HepG2 (cell line): ENCODE measurements around the gene CDV3. TPM values are rescaled to one million over a fixed set of nuclear protein-coding genes. Genes with fewer than 3 reads are reported as not detected.
A peak's percentile ranks its signal among the peaks of the same experiment; 100 is the strongest.

ENCODE experiments used
- ATAC-seq: fragments of 200-7000 bp; cut with Tn5 transposase; 3 replicates; pipeline ENCODE4 v1.9.1; 2020; ENCODE audit warnings: mild to moderate bottlenecking, moderate library complexity
- BruUV-seq: library from RNA; stranded (reverse); fragments of 400-500 nt; replicated peaks from 2 replicates; lab custom pipeline; 2021; lab: Mats Ljungman, UMichigan
- CTCF ChIA-PET: fragments of 300-600 bp; formaldehyde crosslinking; extraction: SDS; loops from one replicate; lab custom pipeline; 2021; ENCODE audit warnings: low total read pairs, inconsistent platforms, low intra/inter-chr PET ratio; lab: Yijun Ruan, JAX
- POLR2A ChIA-PET: fragments of 350-600 bp; sonication (Branson Sonifier 250); formaldehyde crosslinking; loops from one replicate; lab custom pipeline; 2020; ENCODE audit warnings: antibody characterized with exemption, inconsistent platforms; lab: Yijun Ruan, JAX
- DNase-seq: peaks from one replicate; pipeline ENCODE4 v3.0.0-alpha.2; 2015; ENCODE audit warnings: low spot score
- FAIRE-seq: peaks from 3 replicates; lab custom pipeline; 2011; peaks lifted over from hg19 to GRCh38; lab: Jason Lieb, UNC
- H2AFZ ChIP-seq: one replicate; pipeline ENCODE4 v1.6.1; 2011; ENCODE audit warnings: low read length, inconsistent platforms
- H3K27ac ChIP-seq: fragments of 300-600 bp; 3 replicates; pipeline ENCODE4 v1.8.0; 2011; ENCODE audit warnings: mixed run types, mild to moderate bottlenecking, mixed read lengths, low read length, inconsistent platforms; ENCODE audit not compliant: insufficient read depth; ENCODE audit errors: extremely low read length
- H3K27me3 ChIP-seq, 2 experiments: fragments of 200-600 bp in 1 of 2; 2 replicates in 1 of 2; 3 replicates in 1 of 2; pipeline versions ENCODE4 v1.6.0 to v1.8.0; 2011; ENCODE audit warnings: low read length in 2 of 2, mild to moderate bottlenecking in 2 of 2, moderate library complexity in 2 of 2, inconsistent platforms in 1 of 2; ENCODE audit not compliant: insufficient read depth in 2 of 2, control insufficient read depth in 1 of 2
- H3K36me3 ChIP-seq, 2 experiments: fragments of 200-600 bp in 1 of 2; replicated peaks in 1 of 2; 2 replicates in 1 of 2; 3 replicates in 1 of 2; pipeline versions ENCODE4 v1.5.1 to v1.8.0; 2011; ENCODE audit warnings: low read length in 2 of 2, inconsistent platforms in 1 of 2; ENCODE audit not compliant: insufficient read depth in 2 of 2, control insufficient read depth in 1 of 2
- H3K4me1 ChIP-seq: 2 replicates; pipeline ENCODE4 v1.5.1; 2012; ENCODE audit warnings: low read length, inconsistent platforms; ENCODE audit not compliant: insufficient read depth
- H3K4me2 ChIP-seq: 2 replicates; pipeline ENCODE4 v1.6.0; 2011; ENCODE audit warnings: low read depth, low read length, inconsistent platforms
- H3K4me3 ChIP-seq, 3 experiments: fragments of 200-600 bp in 1 of 3; sonication (generic), shearing (Covaris generic) in 1 of 3; replicated peaks in 1 of 3; 2 replicates each; pipeline ENCODE4 v1.5.1; 2011 to 2016; ENCODE audit warnings: low read length in 3 of 3, inconsistent platforms in 2 of 3, low read depth in 2 of 3, mild to moderate bottlenecking in 2 of 3, control low read depth in 1 of 3, mixed read lengths in 1 of 3; ENCODE audit not compliant: insufficient read depth in 1 of 3
- H3K79me2 ChIP-seq: one replicate; pipeline ENCODE4 v1.6.1; 2011; ENCODE audit warnings: low read length, inconsistent platforms; ENCODE audit not compliant: insufficient read depth
- H3K9ac ChIP-seq: 2 replicates; pipeline ENCODE4 v1.6.0; 2011; ENCODE audit warnings: mild to moderate bottlenecking, low read depth, low read length, inconsistent platforms; ENCODE audit not compliant: insufficient read depth
- H3K9me3 ChIP-seq: 2 replicates; pipeline ENCODE4 v1.5.1; 2012; ENCODE audit warnings: mild to moderate bottlenecking, low read length
- H4K20me1 ChIP-seq: 2 replicates; pipeline ENCODE4 v1.6.0; 2011; ENCODE audit warnings: inconsistent platforms, mild to moderate bottlenecking, low read length, moderate library complexity; ENCODE audit not compliant: insufficient read depth
- BCL6 ChIP-seq: IDR thresholded peaks from 2 replicates; pipeline ENCODE4 v1.6.1; 2016; ENCODE audit warnings: missing genetic modification reagents, missing compliant biosample characterization
- CAMTA2 ChIP-seq: sonication (generic); formaldehyde crosslinking; IDR thresholded peaks from 2 replicates; pipeline ENCODE4 v1.4.0; 2020; ENCODE audit warnings: mild to moderate bottlenecking, missing genetic modification reagents, borderline replicate concordance
- KAT7 ChIP-seq: IDR thresholded peaks from 2 replicates; pipeline ENCODE4 v1.6.1; 2018; ENCODE audit warnings: borderline replicate concordance, missing compliant biosample characterization
- KDM5A ChIP-seq: fragments of 200-600 bp; sonication (generic); IDR thresholded peaks from 2 replicates; pipeline ENCODE4 v1.7.0; 2018; ENCODE audit warnings: antibody characterized with exemption, mild to moderate bottlenecking, low read length, borderline replicate concordance
- NR3C1 ChIP-seq: sonication (generic); formaldehyde crosslinking; IDR thresholded peaks from 2 replicates; pipeline ENCODE4 v1.4.0; 2020; ENCODE audit warnings: missing genetic modification reagents
- SOX5 ChIP-seq: IDR thresholded peaks from 2 replicates; pipeline ENCODE4 v1.6.1; 2016; ENCODE audit warnings: borderline replicate concordance
- SUZ12 ChIP-seq: fragments of 150-350 bp; IDR thresholded peaks from 2 replicates; pipeline ENCODE4 v1.6.1; 2014; ENCODE audit warnings: low read depth, low read length
- TOPORS ChIP-seq: sonication (generic); formaldehyde crosslinking; IDR thresholded peaks from 2 replicates; pipeline ENCODE4 v1.8.0; 2023; ENCODE audit warnings: mild to moderate bottlenecking, missing genetic modification reagents
- ZBTB20 ChIP-seq: sonication (generic); formaldehyde crosslinking; IDR thresholded peaks from 2 replicates; pipeline ENCODE4 v1.8.1; 2023; ENCODE audit warnings: missing genetic modification reagents, low read depth, mild to moderate bottlenecking, borderline replicate concordance
- ZNF10 ChIP-seq: sonication (generic); formaldehyde crosslinking; IDR thresholded peaks from 2 replicates; pipeline ENCODE4 v1.4.0; 2020; ENCODE audit warnings: mild to moderate bottlenecking, low read depth, missing genetic modification reagents, borderline replicate concordance
- ZNF572 ChIP-seq: sonication (generic); formaldehyde crosslinking; IDR thresholded peaks from 2 replicates; pipeline ENCODE4 v1.5.1; 2020; ENCODE audit warnings: mild to moderate bottlenecking, missing genetic modification reagents
- ZNF616 ChIP-seq: sonication (generic); formaldehyde crosslinking; IDR thresholded peaks from 2 replicates; pipeline ENCODE4 v1.5.0; 2020; ENCODE audit warnings: low read depth, mild to moderate bottlenecking, missing genetic modification reagents
- WGBS: methylation state at CpG from one replicate; pipeline ENCODE4 v1.1.6; 2017; ENCODE audit warnings: low lambda C conversion rate; 5-methylcytosine and 5-hydroxymethylcytosine counted together
- in situ Hi-C: cut with HindIII; loops from 2 replicates; pipeline ENCODE4 v1.10.0; 2017; ENCODE audit warnings: low pct_unique_long_range_greater_than_20kb; ENCODE audit not compliant: extremely low pct_ligation_motif_present
- intact Hi-C: fragments of 100-400 bp; cut with micrococcal nuclease; formaldehyde crosslinking; loops from one replicate; pipeline ENCODE4 v1.10.0; 2022; ENCODE audit not compliant: unreplicated experiment
- polyA plus RNA-seq, 8 experiments: library from polyadenylated mRNA; depleted of rRNA in 3 of 8; stranded (reverse) in 7 of 8; unstranded in 1 of 8; fragments of >200 nt; fragmentation: Illumina TruSeq in 4 of 8; extraction: Trizol in 4 of 8; gene quantifications; 2 replicates each; pipeline versions ENCODE4 v1.2.1 to v1.2.3, GENCODE V29; 2011 to 2016; ENCODE audit warnings: low read depth in 4 of 8, missing spikeins in 1 of 8, mixed read lengths in 1 of 8; ENCODE audit not compliant: insufficient read depth in 1 of 8
- total RNA-seq, 5 experiments: library from RNA; depleted of rRNA; stranded (reverse); fragments of >200 nt; fragmentation: Illumina TruSeq; extraction: Trizol; gene quantifications; 2 replicates each; pipeline ENCODE4 v1.2.3, GENCODE V29; 2016; ENCODE audit warnings: low read depth in 1 of 5
- TF ChIP-seq, protein P1 (sequence below): sonication (generic); formaldehyde crosslinking; IDR thresholded peaks from 2 replicates; pipeline ENCODE4 v1.5.0; 2020; ENCODE audit warnings: mild to moderate bottlenecking, missing genetic modification reagents, borderline replicate concordance
- TF ChIP-seq, protein P2 (sequence below): sonication (generic); formaldehyde crosslinking; IDR thresholded peaks from 2 replicates; pipeline ENCODE4 v1.8.0; 2022; ENCODE audit warnings: mild to moderate bottlenecking, missing genetic modification reagents; ENCODE audit not compliant: insufficient replicate concordance

CDV3 gene
- total and polyA plus RNA-seq, 2 of the 13 experiments (the other 11 are each of a cell fraction or from before 2014, with no cell fraction given) = 46.6 to 145 TPM

DNA sequence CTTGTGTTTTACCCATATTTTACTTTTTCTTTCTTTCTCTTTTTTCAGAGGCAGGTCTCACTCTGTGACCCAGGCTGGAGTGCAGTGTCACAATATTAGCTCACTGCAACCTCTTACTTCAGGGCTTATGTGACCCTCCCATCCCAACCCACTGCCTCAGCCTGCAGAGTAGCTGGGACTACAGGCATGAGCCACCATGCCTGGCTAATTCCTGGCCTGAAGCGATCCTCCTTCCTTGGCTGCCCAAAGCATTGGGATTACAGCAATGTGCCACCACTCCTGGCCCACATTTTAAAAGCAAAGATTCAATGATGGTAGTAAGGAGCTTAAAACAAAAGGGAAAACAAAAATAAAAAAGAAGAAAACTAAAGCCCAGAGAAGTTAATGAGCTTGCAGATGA lies 11.1 kb upstream of the CDV3 start:
- Histone ChIP-seq H3K4me1 (peaks cover 23% of the 10 kb centered on the region), H3K4me2 (no peak overlapping the region), H4K20me1 (no peaks in the 10 kb centered on the region), H3K79me2 (no peaks in the 10 kb centered on the region), H3K27ac (no peak overlapping the region), H2AFZ (no peak overlapping the region), H3K27me3 (no peaks in the 10 kb centered on the region), H3K36me3 (no peaks in the 10 kb centered on the region), H3K4me3 (no peak overlapping the region), H3K9ac (no peak overlapping the region), H3K9me3 (no peaks in the 10 kb centered on the region)
- TF ChIP-seq SUZ12 = no peak
- TF ChIP-seq TOPORS (CRISPR knock-in tag) = no peak
- in situ Hi-C loops = no loop called here
- ChIA-PET CTCF (no interaction called here), POLR2A (interaction anchor here (1.2 to 2.6 kb wide), 2 partner anchors 11 to 12 kb away, joined by 3 to 18 read pairs; partner anchors contain the start of gene CDV3)
- WGBS = 42% methylated on average over 1 of the region's 1 CpG
- intact Hi-C loops = no loop called here
- BruUV-seq = no TSS peak
- FAIRE-seq = no peak
- DNase-seq = no peak
- ATAC-seq = peak; percentile 31; the same call in 1 of the 3 replicates

DNA sequence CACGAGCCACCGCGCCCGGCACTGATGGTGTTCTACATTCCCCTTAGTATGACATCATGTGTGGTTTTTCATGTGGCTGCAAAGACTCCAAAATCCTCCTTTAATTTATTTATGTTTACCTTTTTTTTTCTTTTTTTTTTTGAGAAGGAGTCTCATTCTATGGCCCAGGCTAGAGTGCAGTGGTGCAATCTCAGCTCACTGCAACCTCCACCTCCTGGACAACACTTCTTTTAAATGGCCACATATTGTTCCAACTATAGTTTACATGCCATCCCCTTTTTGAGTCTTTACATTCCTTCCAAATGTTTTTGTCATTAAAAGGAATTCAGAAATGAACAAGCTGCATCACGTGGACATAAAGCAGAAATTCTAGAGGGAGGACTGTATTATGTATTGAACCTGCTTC lies 10.3 kb upstream of the CDV3 start:
- POLR2A ChIA-PET = interaction anchor here (1.2 to 2.6 kb wide), 2 partner anchors 10 to 12 kb away, joined by 3 to 18 read pairs; partner anchors contain the start of gene CDV3
- no peak for FAIRE-seq
- TF ChIP-seq, protein P1, sequence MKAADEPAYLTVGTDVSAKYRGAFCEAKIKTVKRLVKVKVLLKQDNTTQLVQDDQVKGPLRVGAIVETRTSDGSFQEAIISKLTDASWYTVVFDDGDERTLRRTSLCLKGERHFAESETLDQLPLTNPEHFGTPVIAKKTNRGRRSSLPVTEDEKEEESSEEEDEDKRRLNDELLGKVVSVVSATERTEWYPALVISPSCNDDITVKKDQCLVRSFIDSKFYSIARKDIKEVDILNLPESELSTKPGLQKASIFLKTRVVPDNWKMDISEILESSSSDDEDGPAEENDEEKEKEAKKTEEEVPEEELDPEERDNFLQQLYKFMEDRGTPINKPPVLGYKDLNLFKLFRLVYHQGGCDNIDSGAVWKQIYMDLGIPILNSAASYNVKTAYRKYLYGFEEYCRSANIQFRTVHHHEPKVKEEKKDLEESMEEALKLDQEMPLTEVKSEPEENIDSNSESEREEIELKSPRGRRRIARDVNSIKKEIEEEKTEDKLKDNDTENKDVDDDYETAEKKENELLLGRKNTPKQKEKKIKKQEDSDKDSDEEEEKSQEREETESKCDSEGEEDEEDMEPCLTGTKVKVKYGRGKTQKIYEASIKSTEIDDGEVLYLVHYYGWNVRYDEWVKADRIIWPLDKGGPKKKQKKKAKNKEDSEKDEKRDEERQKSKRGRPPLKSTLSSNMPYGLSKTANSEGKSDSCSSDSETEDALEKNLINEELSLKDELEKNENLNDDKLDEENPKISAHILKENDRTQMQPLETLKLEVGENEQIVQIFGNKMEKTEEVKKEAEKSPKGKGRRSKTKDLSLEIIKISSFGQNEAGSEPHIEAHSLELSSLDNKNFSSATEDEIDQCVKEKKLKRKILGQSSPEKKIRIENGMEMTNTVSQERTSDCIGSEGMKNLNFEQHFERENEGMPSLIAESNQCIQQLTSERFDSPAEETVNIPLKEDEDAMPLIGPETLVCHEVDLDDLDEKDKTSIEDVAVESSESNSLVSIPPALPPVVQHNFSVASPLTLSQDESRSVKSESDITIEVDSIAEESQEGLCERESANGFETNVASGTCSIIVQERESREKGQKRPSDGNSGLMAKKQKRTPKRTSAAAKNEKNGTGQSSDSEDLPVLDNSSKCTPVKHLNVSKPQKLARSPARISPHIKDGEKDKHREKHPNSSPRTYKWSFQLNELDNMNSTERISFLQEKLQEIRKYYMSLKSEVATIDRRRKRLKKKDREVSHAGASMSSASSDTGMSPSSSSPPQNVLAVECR = no peak
- TF ChIP-seq BCL6 (CRISPR knock-in tag) = no peak
- TF ChIP-seq, protein P2, sequence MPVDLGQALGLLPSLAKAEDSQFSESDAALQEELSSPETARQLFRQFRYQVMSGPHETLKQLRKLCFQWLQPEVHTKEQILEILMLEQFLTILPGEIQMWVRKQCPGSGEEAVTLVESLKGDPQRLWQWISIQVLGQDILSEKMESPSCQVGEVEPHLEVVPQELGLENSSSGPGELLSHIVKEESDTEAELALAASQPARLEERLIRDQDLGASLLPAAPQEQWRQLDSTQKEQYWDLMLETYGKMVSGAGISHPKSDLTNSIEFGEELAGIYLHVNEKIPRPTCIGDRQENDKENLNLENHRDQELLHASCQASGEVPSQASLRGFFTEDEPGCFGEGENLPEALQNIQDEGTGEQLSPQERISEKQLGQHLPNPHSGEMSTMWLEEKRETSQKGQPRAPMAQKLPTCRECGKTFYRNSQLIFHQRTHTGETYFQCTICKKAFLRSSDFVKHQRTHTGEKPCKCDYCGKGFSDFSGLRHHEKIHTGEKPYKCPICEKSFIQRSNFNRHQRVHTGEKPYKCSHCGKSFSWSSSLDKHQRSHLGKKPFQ (CRISPR knock-in tag) = no peak
- no peak for TF ChIP-seq NR3C1 (CRISPR knock-in tag)
- TF ChIP-seq KAT7 = no peak
- no peak for TF ChIP-seq CAMTA2 (CRISPR knock-in tag)
- no peak for TF ChIP-seq ZNF572 (CRISPR knock-in tag)
- no peak for TF ChIP-seq ZBTB20 (CRISPR knock-in tag)
- no peak for TF ChIP-seq ZNF616 (CRISPR knock-in tag)
- TF ChIP-seq KDM5A = no peak
- no peak for TF ChIP-seq SOX5 (CRISPR knock-in tag)
- no peak for TF ChIP-seq ZNF10 (CRISPR knock-in tag)

More for the DNA sequence above, 10.3 kb upstream of the CDV3 start:
- CTCF ChIA-PET = no interaction called here
- DNase-seq = no peak
- in situ Hi-C loops = no loop called here
- Histone ChIP-seq H2AFZ (no peak overlapping the region), H3K79me2 (no peaks in the 10 kb centered on the region), H3K9ac (no peak overlapping the region), H3K27me3 (no peaks in the 10 kb centered on the region), H4K20me1 (no peaks in the 10 kb centered on the region), H3K36me3 (no peaks in the 10 kb centered on the region), H3K4me2 (no peak overlapping the region), H3K27ac (no peak overlapping the region), H3K4me3 (no peak overlapping the region), H3K9me3 (no peaks in the 10 kb centered on the region), H3K4me1 (peaks cover 30% of the 10 kb centered on the region)
- no TSS peak for BruUV-seq
- intact Hi-C loops = no loop called here
- no peak for ATAC-seq
- 46% methylated on average over 5 of the region's 5 CpGs for WGBS
